GM12892 (cell line): Measurements from ENCODE around the gene IQGAP2.

Source experiments
- POLR2A ChIP-seq: IDR thresholded peaks from 2 replicates; pipeline ENCODE4 v1.6.1; 2011; ENCODE audit warnings: low read depth, low read length, control low read depth
- POLR2AphosphoS5 ChIP-seq: IDR thresholded peaks from 2 replicates; pipeline ENCODE4 v1.6.1; 2011; ENCODE audit warnings: low read depth, low read length, control low read depth

DNA sequence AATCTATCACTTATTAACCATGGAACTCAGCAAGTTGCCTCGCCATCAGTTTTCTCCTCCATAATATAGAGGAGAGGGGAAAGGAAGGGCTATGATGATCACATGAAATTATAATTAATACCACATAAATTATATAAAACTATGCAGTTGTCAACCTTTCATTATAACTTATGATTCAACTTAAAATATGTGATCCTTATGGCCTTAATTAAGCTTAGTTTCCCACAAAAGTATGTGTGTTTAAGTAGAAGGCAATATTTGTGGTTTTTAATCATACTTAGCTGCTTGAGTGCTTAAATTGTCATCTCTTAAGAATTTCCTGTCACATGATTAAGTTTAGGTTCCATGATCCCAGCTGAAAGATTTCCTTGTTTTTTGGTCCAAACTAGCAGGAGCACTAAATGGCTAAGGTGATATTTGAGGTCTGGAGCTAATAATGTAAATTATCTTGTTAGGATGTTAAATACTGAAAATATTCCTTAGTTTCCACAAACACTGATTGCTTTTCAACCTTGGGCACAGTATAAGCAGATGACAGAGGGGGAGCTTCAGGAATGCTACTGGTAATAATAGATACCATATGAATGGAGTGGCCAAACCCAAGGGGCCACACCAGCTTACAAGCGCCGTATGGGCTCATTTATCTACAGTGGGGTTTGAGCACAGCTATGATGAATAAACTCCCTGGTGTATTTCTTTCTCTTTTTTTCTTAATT is 286.4 kb downstream of the IQGAP2 start:
- TF ChIP-seq POLR2A = no peak
- no peak for TF ChIP-seq POLR2AphosphoS5
